Stimulated activated CD8-positive, alpha-beta memory T cell treated with anti-CD3 and anti-CD28 coated beads, Interleukin-12 subunit alpha, Interleukin-12 subunit beta, amount 100 ng/mL, for 1 hour (primary cell): ENCODE results near the gene ATP5F1D.

ENCODE experiments used
- DNase-seq: peaks from one replicate; pipeline ENCODE4 v3.0.0-alpha.2; 2020; ENCODE audit warnings: low read depth

ATP5F1D gene

GRCh38 chr19:1283207-1283916 lies 41.8 kb downstream of the ATP5F1D start:
- no peak for DNase-seq

GRCh38 chr19:1283917-1284292 lies 42.4 kb downstream of the ATP5F1D start:
- no peak for DNase-seq

GRCh38 chr19:1284293-1284978 lies 42.9 kb downstream of the ATP5F1D start:
- no peak for DNase-seq

GRCh38 chr19:1284979-1285736 lies 43.6 kb downstream of the ATP5F1D start:
- no peak for DNase-seq

- DNase-seq, result no peak
These were observed 44.3 kb downstream of the ATP5F1D start, which contains the start of gene EFNA2 for GRCh38 chr19:1285737-1286360. Gene EFNA2 (plus strand): TSS chr19:1285873. CDS start chr19:1286169, 296 bp downstream.

- no peak for DNase-seq
These were observed 45.2 kb downstream of the ATP5F1D start for GRCh38 chr19:1286487-1287353.

- no peak for DNase-seq
These were observed 46.0 kb downstream of the ATP5F1D start for GRCh38 chr19:1287354-1288225.

GRCh38 chr19:1288226-1288612 lies 46.7 kb downstream of the ATP5F1D start:
- no peak for DNase-seq

- DNase-seq, result no peak
These were observed 47.5 kb downstream of the ATP5F1D start for GRCh38 chr19:1288833-1289685.

- no peak for DNase-seq
These were observed 48.1 kb downstream of the ATP5F1D start for GRCh38 chr19:1289686-1290025.

- no peak for DNase-seq
These were observed 48.7 kb downstream of the ATP5F1D start for GRCh38 chr19:1290196-1290702.

GRCh38 chr19:1290703-1291651 lies 49.4 kb downstream of the ATP5F1D start:
- no peak for DNase-seq

- DNase-seq, result no peak
These were observed 50.3 kb downstream of the ATP5F1D start for GRCh38 chr19:1291761-1292418.

- DNase-seq, result no peak
These were observed 51.0 kb downstream of the ATP5F1D start for GRCh38 chr19:1292419-1293151.

- no peak for DNase-seq
These were observed 52.4 kb downstream of the ATP5F1D start for GRCh38 chr19:1293782-1294604.
